ENCODE results near the gene VASH2.
A peak's percentile ranks its signal among the peaks of the same experiment; 100 is the strongest.
"Not testable (repeated sequence)": the region's sequence is repeated elsewhere in the genome, so short reads cannot be mapped to it uniquely, and the experiment has no call there.

Gene VASH2

DNA sequence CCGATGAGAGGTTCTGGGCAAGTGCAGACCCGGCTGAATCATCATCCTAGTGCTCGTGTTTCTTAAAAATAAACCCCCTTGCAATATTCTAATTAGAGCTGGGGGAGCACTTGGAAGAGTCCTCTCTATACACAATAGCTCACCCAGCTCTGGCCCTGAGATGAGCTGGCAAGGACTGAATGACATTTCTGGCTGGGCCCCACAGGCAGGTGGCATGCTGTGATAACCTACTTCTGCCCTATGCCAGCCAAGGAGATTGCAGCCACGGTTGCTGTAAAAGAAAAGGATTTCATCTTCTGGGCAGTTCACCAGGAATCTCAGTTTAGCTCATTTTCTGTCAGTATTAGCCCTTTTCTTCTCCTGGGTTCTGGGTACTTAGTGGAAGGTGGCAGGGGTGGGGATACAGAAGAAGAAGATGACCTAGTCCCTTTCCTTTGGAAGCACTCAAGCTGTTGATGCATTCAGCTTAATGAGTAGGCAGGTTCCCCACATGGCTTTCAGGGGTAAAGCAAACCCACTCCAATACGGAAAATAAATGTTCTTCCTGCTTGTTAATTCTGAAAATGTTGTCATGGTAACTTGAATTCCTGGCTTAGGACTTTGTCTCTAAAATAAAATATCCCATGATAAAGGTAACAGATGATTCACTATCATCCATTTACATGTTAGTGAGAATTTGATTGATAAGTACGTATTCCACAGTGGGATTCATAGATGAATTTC, 32.2 kb downstream of the VASH2 start:
- no peak for TF ChIP-seq POU2F2 (IDR thresholded peaks at IDR 0.05; ENCODE audit: low read depth, low read length)
- TF ChIP-seq POLR2AphosphoS5 (IDR thresholded peaks at IDR 0.05; ENCODE audit: low read depth, low read length), result no peak
- TF ChIP-seq TAF1 (IDR thresholded peaks at IDR 0.05; ENCODE audit: low read depth, low read length), result no peak
- no peak for TF ChIP-seq PAX5 (IDR thresholded peaks at IDR 0.05; ENCODE audit: insufficient read depth, low read length, severe bottlenecking)
- no peak for TF ChIP-seq POLR2A (IDR thresholded peaks at IDR 0.05; ENCODE audit: low read depth, low read length)
- no peak for TF ChIP-seq SPI1 (IDR thresholded peaks at IDR 0.05; ENCODE audit: low read depth, low read length)
- FAIRE-seq (no peak), DNase-seq (ENCODE audit: insufficient read length, low spot score) (no peak)

DNA sequence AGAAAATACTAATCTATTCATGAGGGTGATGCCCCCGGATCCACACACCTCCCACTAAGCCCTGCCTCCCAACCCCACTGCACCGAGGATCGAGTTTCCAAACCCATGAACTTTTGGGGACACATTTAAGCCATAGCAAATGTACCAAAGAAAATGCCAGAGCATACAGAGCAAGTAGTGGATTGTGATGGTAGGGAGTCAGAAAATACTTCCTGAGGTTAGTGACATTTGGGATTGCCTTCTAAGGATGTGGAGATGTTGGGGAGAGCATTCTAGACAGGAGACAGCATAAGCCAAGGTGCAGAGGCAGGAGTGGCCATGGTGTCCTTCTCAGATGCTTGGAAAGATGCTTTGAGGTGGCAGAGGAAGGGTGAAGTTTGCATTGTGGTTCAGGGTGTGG, 33.1 kb downstream of the VASH2 start:
- TF ChIP-seq TAF1 (IDR thresholded peaks at IDR 0.05; ENCODE audit: low read depth, low read length), result no peak
- TF ChIP-seq POLR2AphosphoS5 (IDR thresholded peaks at IDR 0.05; ENCODE audit: low read depth, low read length), result no peak
- no peak for TF ChIP-seq POU2F2 (IDR thresholded peaks at IDR 0.05; ENCODE audit: low read depth, low read length)
- TF ChIP-seq PAX5 (IDR thresholded peaks at IDR 0.05; ENCODE audit: insufficient read depth, low read length, severe bottlenecking), result no peak
- no peak for TF ChIP-seq SPI1 (IDR thresholded peaks at IDR 0.05; ENCODE audit: low read depth, low read length)
- no peak for TF ChIP-seq POLR2A (IDR thresholded peaks at IDR 0.05; ENCODE audit: low read depth, low read length)
- no peak for DNase-seq (ENCODE audit: insufficient read length, low spot score)
- no peak for FAIRE-seq

DNA sequence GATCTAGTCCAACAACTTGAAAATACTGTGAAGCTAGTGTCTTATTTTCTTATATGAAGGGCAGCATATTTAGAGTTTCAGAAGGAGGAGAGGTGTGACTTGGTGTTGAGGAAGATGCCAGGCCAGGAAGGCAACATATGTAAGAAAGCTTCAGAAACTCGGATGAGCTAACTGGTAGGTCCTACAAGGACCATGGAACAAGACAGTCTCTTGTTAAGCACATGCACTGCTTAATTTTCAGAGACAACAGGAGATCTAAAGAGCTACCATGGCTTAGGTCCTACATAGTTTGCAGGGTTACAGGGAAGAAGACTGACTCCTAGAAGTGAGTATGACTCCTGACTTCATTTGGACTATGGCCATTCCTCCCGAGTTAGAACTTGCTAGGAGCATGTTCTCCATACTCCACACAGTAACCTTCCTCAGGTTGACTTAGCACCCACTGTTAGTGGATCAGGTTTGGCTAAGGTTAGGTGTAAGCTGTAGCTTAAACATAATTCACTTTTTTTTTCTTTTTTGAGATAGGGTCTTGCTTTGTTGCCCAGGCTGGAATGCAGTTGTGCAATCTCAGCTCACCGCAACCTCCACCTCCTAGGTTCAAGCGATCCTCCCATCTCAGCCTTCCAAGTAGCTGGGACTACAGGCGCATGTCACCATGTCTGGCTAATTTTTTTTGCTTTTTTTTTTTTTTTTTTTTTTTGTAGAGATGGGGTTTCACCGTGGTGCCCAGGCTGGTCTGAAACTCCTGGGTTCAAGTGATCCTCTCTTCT, 34.4 kb downstream of the VASH2 start:
- FAIRE-seq (peak; percentile 45), DNase-seq (ENCODE audit: insufficient read length, low spot score) (no peak)
- TF ChIP-seq TAF1 (IDR thresholded peaks at IDR 0.05; ENCODE audit: low read depth, low read length), result no peak
- no peak for TF ChIP-seq POU2F2 (IDR thresholded peaks at IDR 0.05; ENCODE audit: low read depth, low read length)
- TF ChIP-seq SPI1 (IDR thresholded peaks at IDR 0.05; ENCODE audit: low read depth, low read length), result no peak
- TF ChIP-seq POLR2A (IDR thresholded peaks at IDR 0.05; ENCODE audit: low read depth, low read length), result no peak
- TF ChIP-seq POLR2AphosphoS5 (IDR thresholded peaks at IDR 0.05; ENCODE audit: low read depth, low read length), result no peak
- TF ChIP-seq PAX5 (IDR thresholded peaks at IDR 0.05; ENCODE audit: insufficient read depth, low read length, severe bottlenecking), result no peak

DNA sequence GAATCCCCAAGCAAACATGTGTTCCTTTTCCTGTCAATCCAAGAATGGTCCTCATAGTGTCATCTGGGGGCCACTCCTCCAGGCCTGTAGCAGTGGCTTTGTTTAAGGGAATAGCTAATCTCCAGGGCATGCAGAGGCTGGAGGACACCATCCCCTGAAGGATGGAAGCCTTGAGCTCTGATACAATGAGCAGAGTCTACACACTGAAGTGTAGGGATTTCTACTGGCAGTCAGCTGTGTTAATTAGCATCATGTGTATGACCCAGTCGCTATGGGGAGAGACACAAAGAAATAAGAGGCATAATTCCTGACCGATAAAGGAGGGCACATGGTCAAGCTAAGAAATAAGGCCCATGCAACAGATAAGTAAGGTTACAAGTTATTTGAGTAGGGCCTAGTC, 36.2 kb downstream of the VASH2 start:
- no peak for TF ChIP-seq PAX5 (IDR thresholded peaks at IDR 0.05; ENCODE audit: insufficient read depth, low read length, severe bottlenecking)
- TF ChIP-seq POLR2A (IDR thresholded peaks at IDR 0.05; ENCODE audit: low read depth, low read length), result no peak
- TF ChIP-seq SPI1 (IDR thresholded peaks at IDR 0.05; ENCODE audit: low read depth, low read length), result no peak
- TF ChIP-seq TAF1 (IDR thresholded peaks at IDR 0.05; ENCODE audit: low read depth, low read length), result no peak
- no peak for TF ChIP-seq POLR2AphosphoS5 (IDR thresholded peaks at IDR 0.05; ENCODE audit: low read depth, low read length)
- TF ChIP-seq POU2F2 (IDR thresholded peaks at IDR 0.05; ENCODE audit: low read depth, low read length), result no peak
- FAIRE-seq, result no peak
- no peak for DNase-seq (ENCODE audit: insufficient read length, low spot score)

DNA sequence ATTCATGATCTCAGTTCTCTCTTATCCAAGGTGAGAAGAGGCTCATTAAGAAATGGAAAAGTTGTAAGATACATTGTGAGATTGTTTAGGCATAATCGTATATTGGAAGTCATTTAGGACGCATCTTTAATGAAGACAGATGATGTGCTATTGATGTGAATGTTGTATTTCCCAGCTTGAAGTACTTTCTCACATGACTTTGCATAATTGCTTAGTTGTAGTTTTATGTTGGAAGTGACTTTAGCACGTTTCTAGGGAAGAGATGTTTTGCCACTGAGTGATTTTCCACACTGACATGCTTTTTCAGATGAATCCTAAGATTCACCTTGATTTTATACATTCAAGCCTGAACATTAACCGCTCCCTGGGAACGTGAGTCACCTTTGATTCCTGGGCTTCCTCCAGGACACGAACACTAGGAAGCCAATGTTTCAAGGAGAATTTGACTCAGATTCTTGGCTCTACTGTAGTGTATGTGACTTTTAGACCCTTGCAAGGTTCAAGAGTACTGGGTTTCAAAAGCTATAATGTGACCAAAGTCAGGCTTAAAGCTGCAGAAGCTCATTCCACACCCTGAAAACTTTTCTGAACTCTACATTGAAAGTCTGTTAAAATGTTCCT, 37.5 kb downstream of the VASH2 start:
- TF ChIP-seq POLR2AphosphoS5 (IDR thresholded peaks at IDR 0.05; ENCODE audit: low read depth, low read length) (no peak), PAX5 (IDR thresholded peaks at IDR 0.05; ENCODE audit: insufficient read depth, low read length, severe bottlenecking) (no peak), POU2F2 (IDR thresholded peaks at IDR 0.05; ENCODE audit: low read depth, low read length) (no peak), SPI1 (IDR thresholded peaks at IDR 0.05; ENCODE audit: low read depth, low read length) (no peak)

DNA sequence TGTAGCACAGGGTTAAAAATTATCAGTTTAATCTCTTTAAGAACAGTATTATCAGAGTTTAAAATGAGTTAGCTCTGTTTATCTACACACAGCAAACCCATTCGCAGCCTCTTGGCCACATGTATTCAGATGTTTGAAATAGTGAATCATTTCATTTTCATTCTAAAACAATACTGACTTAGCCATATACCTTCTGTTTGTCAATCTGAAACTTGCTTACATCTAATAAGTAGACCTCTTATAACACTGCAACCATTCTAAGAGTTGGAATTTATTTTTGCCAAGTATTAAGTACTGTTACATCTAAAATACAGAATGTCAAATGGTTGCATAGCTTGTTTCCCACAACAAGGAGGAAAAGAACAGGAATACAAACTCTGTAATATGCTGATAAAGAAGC, 39.9 kb downstream of the VASH2 start:
- TF ChIP-seq POLR2AphosphoS5 (IDR thresholded peaks at IDR 0.05; ENCODE audit: low read depth, low read length), result no peak
- TF ChIP-seq PAX5 (IDR thresholded peaks at IDR 0.05; ENCODE audit: insufficient read depth, low read length, severe bottlenecking), result no peak
- TF ChIP-seq POU2F2 (IDR thresholded peaks at IDR 0.05; ENCODE audit: low read depth, low read length), result no peak
- no peak for TF ChIP-seq SPI1 (IDR thresholded peaks at IDR 0.05; ENCODE audit: low read depth, low read length)
- no peak for TF ChIP-seq TAF1 (IDR thresholded peaks at IDR 0.05; ENCODE audit: low read depth, low read length)
- no peak for TF ChIP-seq POLR2A (IDR thresholded peaks at IDR 0.05; ENCODE audit: low read depth, low read length)
- no peak for FAIRE-seq
- DNase-seq (ENCODE audit: insufficient read length, low spot score), result no peak

More for the DNA sequence above, 37.5 kb downstream of the VASH2 start:
- DNase-seq (ENCODE audit: insufficient read length, low spot score), result no peak
- peak; percentile 45 for FAIRE-seq

DNA sequence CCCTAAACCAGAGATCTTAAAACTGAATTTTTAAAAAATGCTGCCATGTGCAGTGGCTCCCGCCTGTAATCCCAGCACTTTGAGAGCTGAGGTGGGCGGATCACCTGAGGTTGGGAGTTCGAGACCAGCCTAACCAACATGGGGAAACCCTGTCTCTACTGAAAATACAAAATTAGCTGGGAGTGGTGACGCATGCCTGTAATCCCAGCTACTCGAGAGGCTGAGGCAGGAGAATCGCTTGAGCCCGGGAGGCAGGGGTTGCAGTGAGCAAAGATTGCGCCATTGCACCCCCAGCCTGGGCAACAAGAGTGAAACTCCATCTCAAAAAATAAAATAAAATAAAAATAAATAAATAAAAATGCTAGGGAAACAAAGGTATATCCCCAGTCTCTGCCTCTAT, 43.6 kb downstream of the VASH2 start:
- DNase-seq (ENCODE audit: insufficient read length, low spot score); FAIRE-seq: not testable (repeated sequence)

DNA sequence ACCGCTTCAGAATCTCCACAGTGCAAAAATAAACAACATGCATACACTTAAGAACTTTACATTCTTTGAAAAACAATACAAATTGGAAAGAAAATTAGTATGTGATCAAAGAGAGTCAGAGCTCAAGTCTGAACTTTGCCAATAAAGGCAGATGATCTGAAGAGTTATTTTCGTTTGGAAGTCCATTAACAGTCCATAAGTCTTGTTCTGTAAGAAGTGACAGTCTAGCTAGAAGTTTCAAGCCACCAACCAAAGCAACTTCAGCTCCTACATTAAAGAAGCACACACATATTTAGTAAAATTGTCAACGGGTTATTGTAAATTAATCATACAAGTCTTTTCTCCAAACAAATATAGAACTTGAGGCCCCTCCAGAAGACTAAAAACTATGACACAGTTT, 44.6 kb downstream of the VASH2 start:
- peak; percentile 38 for FAIRE-seq
- no peak for TF ChIP-seq SPI1 (IDR thresholded peaks at IDR 0.05; ENCODE audit: low read depth, low read length)
- no peak for TF ChIP-seq POLR2AphosphoS5 (IDR thresholded peaks at IDR 0.05; ENCODE audit: low read depth, low read length)
- no peak for TF ChIP-seq PAX5 (IDR thresholded peaks at IDR 0.05; ENCODE audit: insufficient read depth, low read length, severe bottlenecking)
- no peak for TF ChIP-seq POLR2A (IDR thresholded peaks at IDR 0.05; ENCODE audit: low read depth, low read length)
- no peak for TF ChIP-seq POU2F2 (IDR thresholded peaks at IDR 0.05; ENCODE audit: low read depth, low read length)
- TF ChIP-seq TAF1 (IDR thresholded peaks at IDR 0.05; ENCODE audit: low read depth, low read length), result no peak
- no peak for DNase-seq (ENCODE audit: insufficient read length, low spot score)

DNA sequence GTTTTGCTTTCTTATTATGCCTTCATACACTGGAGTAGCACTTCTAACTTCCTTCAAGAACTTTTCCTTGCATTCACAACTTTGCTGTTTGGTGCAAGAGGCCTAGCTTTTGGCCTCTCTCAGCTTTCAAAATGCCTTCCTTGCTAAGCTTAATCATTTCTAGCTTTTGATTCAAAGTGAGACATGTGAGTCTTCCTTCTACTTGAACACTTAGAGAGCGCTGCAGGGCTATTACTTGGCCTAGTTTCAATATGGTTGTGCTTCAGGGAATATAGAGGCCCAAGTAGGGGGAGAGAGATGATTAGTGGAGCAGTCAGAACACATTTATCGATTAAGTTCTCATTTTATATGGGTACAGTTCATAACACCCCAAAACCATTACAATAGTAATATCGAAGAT, 52.9 kb downstream of the VASH2 start:
- FAIRE-seq (no peak), DNase-seq (ENCODE audit: insufficient read length, low spot score) (no peak)
- TF ChIP-seq POU2F2 (IDR thresholded peaks at IDR 0.05; ENCODE audit: low read depth, low read length) (no peak), PAX5 (IDR thresholded peaks at IDR 0.05; ENCODE audit: insufficient read depth, low read length, severe bottlenecking) (no peak), POLR2AphosphoS5 (IDR thresholded peaks at IDR 0.05; ENCODE audit: low read depth, low read length) (no peak), SPI1 (IDR thresholded peaks at IDR 0.05; ENCODE audit: low read depth, low read length) (no peak), TAF1 (IDR thresholded peaks at IDR 0.05; ENCODE audit: low read depth, low read length) (no peak), POLR2A (IDR thresholded peaks at IDR 0.05; ENCODE audit: low read depth, low read length) (no peak)
